KBM-7 (cell line): ENCODE measurements around the gene GDPD4.
A peak's percentile ranks its signal among the peaks of the same experiment; 100 is the strongest.

Experiments
- DNase-seq: peaks from one replicate; pipeline ENCODE4 v3.0.0-alpha.2; 2015
- in situ Hi-C: fragments of 300-500 bp; cut with MboI; formaldehyde crosslinking; loops from 2 replicates; pipeline ENCODE4 v1.14.3; 2020; ENCODE audit warnings: low sequenced_read_pairs, low pct_unique_long_range_greater_than_20kb, mixed read lengths

Gene GDPD4

DNA sequence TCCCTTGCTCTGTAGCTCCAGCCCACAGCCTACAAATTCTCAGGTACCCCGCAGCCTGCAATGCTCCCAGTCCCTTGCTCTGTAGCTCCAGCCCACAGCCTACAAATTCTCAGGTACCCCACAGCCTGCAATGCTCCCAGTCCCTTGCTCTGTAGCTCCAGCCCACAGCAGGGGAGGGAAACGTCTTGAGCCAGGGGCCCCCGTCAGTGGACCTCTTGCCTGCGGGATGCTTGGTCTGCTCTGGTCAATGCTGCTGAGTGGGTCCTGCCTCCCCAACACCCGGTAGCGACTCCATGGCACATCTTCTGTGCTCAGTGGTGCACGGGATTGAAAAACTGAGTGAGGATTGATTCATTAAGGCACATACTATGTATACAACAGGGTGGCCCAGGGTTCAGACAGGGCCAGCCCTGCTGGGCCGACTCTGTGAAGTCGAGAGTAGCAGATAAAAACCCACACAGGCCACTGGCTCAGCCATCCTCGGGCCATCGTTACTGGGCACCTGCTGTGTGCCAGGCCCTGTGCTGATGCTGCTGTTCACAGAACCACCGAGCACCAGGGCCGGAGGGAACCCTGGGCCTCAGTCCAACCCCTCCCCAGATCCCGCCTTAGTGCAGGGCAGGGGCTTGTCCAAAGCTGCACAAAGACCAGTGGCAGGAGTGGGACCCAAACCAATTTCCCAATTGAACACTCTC is 103.7 kb downstream of the GDPD4 start:
- no peak for DNase-seq
- in situ Hi-C loops: loop anchor here (10.0 kb wide), 1 partner anchor 357 kb away; no protein-coding TSS in a partner anchor

DNA sequence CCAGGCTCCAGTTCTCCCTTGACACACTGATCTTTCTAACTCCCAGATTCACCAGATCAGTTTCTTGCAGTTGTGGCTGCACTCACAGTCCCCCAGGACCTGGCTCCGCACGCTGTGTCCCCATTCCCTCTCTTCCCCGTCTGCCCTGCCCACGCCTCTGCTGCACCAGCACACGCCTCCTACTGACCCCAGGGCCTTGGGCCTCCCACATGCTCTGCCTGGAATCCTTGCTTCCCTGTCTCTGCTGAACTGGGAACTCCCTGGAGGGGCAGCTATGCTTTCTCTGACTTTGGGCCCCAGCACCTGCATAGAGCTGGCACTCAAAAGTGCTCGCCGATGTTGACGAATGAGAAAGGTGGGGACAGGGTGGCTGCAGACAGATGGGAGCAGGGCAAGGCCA is 104.5 kb downstream of the GDPD4 start:
- in situ Hi-C loops: loop anchor here (10.0 kb wide), 1 partner anchor 358 kb away; no protein-coding TSS in a partner anchor
- no peak for DNase-seq

GRCh38 chr11:77195071-77195755 is 106.3 kb downstream of the GDPD4 start:
- DNase-seq: no peak
- in situ Hi-C loops: loop anchor here (10.0 kb wide), 1 partner anchor 360 kb away; no protein-coding TSS in a partner anchor

GRCh38 chr11:77193911-77194830 is 107.3 kb downstream of the GDPD4 start:
- DNase-seq: peak; percentile 47
- in situ Hi-C loops: loop anchor here (10.0 kb wide), 1 partner anchor 361 kb away; no protein-coding TSS in a partner anchor

DNA sequence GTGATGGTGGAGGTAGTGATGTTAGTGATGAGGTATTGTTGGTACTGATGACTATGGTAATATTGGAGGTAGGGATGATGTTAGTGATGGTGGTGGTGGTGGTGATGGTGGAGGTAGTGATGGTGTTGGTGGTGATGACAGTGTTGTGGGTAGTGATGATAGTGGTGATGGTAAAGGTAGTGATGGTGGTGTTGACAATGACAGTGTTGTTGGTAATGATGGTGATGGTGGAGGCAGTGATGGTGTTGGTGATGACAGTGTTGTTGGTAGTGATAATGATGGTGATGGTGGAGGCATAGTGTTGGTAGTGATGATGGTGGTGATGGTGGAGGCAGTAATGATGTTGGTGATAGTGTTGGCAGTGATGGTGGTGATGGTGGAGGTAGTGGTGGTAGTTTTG is 108.3 kb downstream of the GDPD4 start:
- no peak for DNase-seq
- in situ Hi-C loops: loop anchor here (10.0 kb wide), 1 partner anchor 362 kb away; no protein-coding TSS in a partner anchor

DNA sequence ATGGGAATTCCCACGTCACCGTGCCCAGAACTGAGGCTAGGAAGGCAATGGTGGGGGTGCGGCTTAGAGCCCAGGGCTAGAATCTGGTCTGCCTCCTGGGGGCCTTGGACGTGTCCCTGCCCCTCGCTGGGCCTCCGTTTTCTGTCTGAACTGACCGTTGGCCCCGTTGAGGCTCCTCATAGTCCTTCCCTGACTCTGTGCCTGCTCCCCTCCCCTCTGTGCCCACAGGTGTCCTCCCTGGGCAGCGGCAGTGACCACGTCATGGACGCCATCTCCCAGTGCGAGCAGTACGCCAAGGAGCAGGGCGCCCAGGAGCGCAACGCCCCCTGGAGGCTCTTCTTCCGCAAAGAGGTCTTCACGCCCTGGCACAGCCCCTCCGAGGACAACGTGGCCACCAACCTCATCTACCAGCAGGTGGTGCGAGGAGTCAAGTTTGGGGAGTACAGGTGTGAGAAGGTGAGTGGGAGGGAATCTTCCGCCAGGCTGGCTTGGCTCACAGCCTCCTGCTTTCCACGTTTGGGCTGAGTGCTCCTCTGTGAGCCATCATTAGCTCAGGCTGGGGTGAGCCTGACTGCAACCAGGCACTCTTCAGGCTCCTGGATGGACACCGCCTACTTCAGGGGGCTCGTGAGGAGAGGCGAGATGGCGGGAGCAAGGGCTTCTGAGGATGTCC is 109.5 kb downstream of the GDPD4 start:
- in situ Hi-C loops: loop anchor here (10.0 kb wide), 1 partner anchor 363 kb away; no protein-coding TSS in a partner anchor
- peak; percentile 84 for DNase-seq

GRCh38 chr11:77191429-77191822 is 110.1 kb downstream of the GDPD4 start:
- in situ Hi-C loops: loop anchor here (10.0 kb wide), 1 partner anchor 363 kb away; no protein-coding TSS in a partner anchor
- no peak for DNase-seq

DNA sequence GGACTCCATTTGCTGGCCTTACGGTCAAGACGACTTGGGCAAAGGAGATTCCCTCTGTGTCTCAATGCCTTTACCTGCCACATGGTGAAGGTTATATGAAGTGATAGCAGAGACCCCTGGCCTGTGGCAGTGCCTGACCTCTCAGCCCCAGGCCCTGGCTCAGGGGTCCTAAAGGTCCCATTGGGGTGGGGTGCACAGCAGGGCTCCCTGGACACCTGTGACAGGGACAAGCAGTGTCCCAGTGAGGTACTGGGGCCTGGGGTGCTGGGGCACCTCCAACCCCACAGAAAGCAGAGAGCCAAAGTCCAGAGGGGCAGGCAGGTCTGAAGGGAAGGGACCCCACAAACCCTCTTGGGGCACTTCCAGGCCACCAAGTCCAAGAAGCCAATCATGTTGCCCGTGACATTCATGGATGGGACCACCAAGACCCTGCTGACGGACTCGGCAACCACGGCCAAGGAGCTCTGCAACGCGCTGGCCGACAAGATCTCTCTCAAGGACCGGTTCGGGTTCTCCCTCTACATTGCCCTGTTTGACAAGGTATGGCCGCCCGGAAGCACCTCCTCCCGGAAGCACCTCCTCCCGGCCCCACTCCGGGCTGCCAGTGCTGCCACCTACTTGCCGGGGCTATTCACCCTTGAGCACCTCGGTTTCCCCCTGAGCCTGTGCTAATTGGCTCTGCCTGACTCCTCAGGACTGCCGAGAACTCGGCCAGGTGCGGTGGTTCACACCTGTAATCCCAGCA is 111.0 kb downstream of the GDPD4 start:
- DNase-seq: no peak
- in situ Hi-C loops: loop anchor here (10.0 kb wide), 1 partner anchor 364 kb away; no protein-coding TSS in a partner anchor

DNA sequence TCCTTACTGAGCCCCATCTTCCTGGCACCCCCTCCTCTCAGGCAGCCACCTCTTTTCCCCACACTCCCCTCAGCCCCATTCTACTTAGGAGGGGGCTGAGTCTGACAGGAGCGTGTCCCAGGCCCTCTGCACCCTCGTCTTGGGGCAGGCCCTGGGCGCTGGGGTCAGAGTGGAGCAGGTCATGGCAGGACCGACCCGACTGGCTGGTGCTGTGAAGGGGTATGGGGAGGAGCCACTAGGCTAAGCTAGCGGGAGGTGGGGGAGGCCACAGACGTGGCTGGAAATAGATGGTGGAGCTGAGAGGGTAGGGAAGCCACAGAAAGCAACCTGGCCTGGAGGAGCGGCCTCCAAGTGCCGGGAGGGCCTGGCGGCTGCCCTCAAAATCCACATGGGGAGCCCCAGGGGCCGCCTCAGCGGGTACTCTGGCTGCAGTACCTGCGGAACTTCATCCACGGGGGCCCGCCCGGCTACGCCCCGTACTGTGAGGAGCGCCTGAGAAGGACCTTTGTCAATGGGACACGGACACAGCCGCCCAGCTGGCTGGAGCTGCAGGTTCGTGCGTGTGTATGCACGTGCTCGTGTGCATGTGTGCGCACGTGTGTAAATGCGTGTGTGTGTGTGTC is 111.8 kb downstream of the GDPD4 start:
- in situ Hi-C loops: loop anchor here (10.0 kb wide), 2 partner anchors 65 to 365 kb away; partner anchors contain the start of gene MYO7A
- no peak for DNase-seq

DNA sequence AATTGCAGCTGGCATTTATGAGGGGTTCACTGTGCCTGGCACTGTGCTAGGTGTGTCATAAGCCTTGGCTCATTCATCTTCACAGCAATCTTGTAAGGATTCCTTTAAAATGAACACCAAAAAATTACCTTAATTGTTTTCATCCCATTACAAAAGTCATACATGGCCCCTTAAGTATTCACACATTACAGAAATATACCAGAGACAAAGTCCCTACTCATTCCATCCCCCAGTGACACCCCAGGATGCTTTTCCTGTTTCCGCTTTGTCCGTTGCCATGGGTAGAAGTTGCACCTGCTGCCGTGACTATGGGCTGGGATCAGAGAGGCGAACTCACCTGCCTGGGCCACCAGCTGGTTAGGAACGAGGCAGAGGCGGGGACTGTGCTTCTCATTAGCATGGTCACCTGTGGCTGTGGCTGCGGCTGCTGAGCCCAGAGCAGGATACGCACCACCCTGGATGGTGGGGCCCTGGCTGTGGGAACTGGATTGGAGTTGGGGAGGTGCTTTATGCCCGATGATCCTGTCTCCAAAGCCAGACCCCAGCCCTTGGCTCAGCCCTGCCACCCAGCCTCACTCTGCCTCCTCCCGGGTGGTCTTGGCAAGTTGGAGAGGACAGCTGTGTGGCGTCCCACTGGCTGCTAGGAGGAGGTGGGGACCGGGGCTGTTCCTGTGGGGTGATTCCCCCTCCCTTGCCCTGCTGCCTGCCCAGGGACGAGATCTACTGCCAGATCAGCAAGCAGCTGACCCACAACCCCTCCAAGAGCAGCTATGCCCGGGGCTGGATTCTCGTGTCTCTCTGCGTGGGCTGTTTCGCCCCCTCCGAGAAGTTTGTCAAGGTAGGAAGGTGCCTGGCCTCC is 112.6 kb downstream of the GDPD4 start:
- in situ Hi-C loops: loop anchor here (10.0 kb wide), 1 partner anchor 64 kb away; the partner anchor contains the start of gene MYO7A
- DNase-seq: no peak

- in situ Hi-C loops: loop anchor here (10.0 kb wide), 1 partner anchor 63 kb away; the partner anchor contains the start of gene MYO7A
- DNase-seq: peak; percentile 86
Measured at GRCh38 chr11:77187776-77188632, 113.5 kb downstream of the GDPD4 start.

DNA sequence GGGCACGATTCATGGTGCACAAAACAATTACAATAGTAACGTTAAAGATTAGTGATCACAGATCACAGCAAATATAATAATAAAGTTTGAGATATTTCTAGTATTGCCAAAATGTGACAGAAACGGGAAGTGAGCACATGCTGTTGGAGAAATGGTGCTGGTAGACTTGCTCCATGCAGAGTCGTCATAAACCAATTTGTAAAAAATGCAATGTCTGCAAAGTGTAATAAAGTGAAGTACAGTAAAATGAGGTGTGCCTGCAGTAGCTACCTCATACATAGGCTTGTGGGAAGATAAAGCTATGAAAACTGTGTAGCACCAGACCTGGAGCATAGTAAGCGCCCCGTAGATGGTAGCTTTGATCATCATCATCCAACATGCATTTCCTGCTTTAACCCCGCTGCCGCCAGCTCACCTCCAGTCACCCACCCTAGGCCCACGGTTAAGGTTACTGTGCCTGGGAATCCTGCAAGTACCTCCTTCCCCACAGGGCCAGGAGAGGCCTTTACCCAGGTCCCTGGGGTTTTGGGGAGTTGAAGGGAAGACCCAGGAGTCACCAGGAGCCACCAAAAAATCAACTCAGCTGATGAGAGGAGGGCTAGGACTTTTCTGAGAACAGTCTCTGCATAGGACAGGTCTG is 114.3 kb downstream of the GDPD4 start:
- in situ Hi-C loops: loop anchor here (10.0 kb wide), 1 partner anchor 62 kb away; the partner anchor contains the start of gene MYO7A
- no peak for DNase-seq

GRCh38 chr11:77186302-77186701 is 115.2 kb downstream of the GDPD4 start:
- no peak for DNase-seq
- in situ Hi-C loops: loop anchor here (10.0 kb wide), 1 partner anchor 62 kb away; the partner anchor contains the start of gene MYO7A

GRCh38 chr11:77184136-77184860 is 117.2 kb downstream of the GDPD4 start:
- in situ Hi-C loops: loop anchor here (10.0 kb wide), 1 partner anchor 59 kb away; the partner anchor contains the start of gene MYO7A
- no peak for DNase-seq
